ENCODE data around the gene USH2A.
"Not testable (repeated sequence)": the region's sequence is repeated elsewhere in the genome, so short reads cannot be mapped to it uniquely, and the experiment has no call there.

USH2A gene

GRCh38 chr1:216193839-216194443 lies 229.3 kb downstream of the USH2A start:
- peak; percentile 8 for DNase-seq

DNA sequence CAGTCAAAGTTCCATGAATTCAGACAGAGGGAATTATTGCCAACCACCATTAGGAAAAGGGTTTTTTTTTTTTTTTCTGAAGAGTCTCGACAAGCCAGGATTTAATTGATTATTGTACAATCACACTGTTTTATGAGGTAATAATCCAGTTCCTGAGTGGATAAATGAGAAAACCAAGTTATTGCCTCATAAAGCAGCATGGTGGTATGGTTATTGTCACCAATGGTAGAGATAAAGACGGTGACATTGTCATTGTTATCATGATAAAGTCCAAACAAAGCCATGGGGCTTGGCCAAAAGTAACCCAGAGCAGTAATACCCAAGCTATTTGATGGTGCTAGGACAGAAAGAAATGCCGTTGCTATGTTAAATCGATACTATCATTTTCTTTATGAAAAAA lies 232.8 kb downstream of the USH2A start:
- no peak for DNase-seq

DNA sequence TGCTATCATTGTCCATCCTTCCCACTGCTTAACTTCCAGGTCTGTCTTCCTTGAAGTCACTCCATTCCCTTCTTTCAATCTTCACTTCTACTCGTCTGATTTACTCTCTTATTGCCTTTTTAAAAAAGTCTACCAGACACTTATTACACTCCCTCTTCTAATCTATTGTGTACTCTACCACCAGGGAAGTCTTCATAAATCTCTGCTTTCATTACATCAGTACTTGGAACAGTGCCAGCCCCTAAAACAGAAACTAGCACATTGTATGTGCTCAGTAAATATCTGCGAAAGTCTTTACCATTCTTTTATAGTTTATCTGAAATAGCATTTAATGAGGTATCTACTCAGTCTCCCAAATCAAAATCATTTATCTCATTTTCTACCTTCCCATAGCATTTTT lies 236.4 kb downstream of the USH2A start:
- DNase-seq = no peak

GRCh38 chr1:216186141-216186540 lies 237.1 kb downstream of the USH2A start:
- no peak for DNase-seq

DNA sequence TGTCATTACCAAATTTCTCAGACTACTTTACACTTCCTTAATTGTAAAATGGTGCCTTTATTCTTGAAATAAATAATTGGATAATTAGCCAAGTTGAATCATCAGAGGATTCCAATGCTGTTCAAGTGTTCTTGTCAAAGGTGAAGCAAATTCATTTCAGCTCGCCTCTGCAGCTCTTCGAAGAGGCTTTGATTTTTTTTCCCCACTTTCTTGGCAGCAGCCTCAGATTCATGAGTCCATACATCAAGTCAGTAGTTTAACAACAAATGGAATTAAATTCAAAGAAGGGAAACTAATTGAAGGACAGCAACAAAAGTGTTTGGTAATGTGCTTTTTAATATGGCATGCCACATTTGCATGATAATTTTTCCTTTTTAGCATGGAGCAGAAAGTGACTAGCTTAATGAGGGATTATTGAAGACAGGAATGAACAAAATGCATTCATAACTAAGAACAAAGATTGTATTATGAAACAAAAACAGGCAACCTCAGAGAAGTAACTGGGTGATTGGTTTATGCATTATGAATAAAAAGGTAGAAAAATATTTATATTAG lies 239.0 kb downstream of the USH2A start:
- no peak for DNase-seq

DNA sequence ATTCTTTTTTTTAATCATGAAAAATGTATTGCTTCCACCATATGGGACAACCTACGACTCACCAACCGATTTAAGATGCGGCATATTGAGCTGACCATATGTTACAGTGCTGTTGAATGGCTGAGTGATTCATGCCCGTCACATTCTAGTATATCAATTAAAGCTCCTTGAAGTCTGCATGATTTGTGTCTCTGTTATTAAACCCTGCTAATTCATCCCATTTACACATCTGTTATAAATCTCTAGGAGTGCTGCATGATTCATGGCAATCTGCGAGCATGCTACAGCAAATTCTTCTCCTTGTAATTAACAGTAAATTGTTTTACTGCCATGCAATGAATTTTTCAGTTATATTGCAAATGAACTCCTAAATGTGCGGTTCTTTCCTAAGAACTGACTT lies 239.8 kb downstream of the USH2A start:
- DNase-seq = no peak

- no peak for DNase-seq
These were observed 240.2 kb downstream of the USH2A start for GRCh38 chr1:216183007-216183406.

- no peak for DNase-seq
These were observed 241.7 kb downstream of the USH2A start for GRCh38 chr1:216181590-216181989.

DNA sequence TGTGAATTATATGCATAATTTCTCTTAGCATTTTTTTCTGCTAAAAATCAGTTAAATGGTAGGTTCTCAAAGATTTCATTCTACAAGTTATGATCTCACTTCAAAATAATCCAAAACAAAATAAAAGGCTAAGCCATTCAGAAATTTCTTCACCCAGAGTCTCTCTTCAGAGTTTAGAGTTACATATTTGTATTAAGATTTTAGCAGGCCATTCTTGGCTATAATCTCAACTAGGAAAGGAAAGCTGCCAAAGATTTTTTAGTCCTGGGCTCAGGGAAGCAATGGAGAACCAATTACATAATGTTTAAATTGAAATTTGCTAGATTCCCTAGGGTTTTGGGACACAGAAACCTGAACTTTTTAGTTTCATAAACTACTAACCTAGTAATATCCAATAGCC lies 245.0 kb downstream of the USH2A start:
- no peak for DNase-seq

GRCh38 chr1:216176970-216177369 lies 246.3 kb downstream of the USH2A start:
- DNase-seq = no peak

DNA sequence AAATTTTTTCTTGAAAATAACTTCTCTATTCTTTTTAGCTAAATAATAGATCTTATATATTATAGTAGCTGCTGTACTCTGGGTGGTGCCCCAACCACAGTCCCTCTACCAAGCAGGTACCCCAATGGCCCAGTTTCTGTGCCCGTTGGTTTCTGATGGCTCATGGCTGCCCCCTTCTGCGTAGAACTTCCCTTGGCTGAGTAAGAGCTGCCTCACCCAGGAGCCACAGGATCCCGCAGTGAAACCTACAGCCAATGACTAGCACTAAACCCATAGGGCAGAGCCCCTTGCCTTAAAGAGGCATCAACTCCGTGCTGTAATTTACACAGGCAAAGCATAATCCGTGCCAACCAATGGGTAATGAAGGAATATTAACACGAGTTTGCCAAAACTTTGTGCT lies 247.5 kb downstream of the USH2A start:
- no peak for DNase-seq

DNA sequence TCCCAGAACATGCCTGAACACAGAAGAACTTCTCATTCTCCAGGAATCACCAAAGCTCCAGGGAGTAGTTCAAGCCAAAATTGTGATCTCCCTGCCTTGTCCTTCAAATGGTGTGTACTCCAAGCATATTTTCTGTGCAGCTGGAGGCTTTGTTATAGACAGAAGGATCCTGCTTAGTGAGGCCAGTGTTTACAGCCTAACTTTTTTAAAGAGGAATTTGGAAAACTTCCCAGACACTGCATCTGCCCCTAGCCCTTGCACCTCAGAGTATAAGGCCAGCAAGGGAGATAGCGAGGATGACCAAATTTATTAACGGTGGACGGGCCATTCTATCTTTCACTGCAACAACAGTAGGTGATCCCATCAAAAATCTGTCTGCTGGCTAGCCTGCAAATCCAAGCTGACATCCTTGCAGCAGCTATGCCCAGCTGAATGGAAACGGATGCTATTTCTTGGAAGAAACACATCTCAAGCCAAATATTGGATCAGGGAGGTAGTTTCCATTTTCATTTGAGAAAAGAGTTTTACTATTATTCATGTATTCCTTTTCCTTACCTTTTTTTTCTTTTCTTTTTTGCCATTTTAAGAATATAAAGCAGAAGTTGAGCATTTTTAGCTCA lies 249.8 kb downstream of the USH2A start:
- no peak for DNase-seq

- no peak for DNase-seq
These were observed 253.9 kb downstream of the USH2A start for GRCh38 chr1:216169351-216169750.

DNA sequence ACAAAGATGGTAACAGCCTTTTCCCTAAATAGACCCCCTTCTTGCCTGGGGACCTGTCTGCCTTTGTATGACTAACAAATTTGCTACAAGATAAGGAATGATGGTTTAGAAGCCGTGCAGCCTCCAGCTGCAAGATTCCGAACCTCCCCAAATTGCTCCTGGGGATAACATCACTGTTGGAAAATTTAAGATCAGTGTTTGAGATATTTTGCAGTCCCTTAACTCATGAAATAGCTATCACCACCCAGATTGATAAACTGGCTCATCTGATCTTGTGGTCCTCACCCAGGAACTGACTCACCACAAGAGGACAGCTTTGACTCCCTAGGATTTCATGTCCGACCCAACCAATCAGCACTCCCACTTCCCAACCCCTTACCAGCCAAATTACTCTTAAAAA lies 254.7 kb downstream of the USH2A start:
- DNase-seq = no peak

- DNase-seq = no peak
These were observed 269.2 kb downstream of the USH2A start for GRCh38 chr1:216154063-216154462.

- DNase-seq = no peak
These were observed 270.1 kb downstream of the USH2A start for GRCh38 chr1:216153130-216153529.

DNA sequence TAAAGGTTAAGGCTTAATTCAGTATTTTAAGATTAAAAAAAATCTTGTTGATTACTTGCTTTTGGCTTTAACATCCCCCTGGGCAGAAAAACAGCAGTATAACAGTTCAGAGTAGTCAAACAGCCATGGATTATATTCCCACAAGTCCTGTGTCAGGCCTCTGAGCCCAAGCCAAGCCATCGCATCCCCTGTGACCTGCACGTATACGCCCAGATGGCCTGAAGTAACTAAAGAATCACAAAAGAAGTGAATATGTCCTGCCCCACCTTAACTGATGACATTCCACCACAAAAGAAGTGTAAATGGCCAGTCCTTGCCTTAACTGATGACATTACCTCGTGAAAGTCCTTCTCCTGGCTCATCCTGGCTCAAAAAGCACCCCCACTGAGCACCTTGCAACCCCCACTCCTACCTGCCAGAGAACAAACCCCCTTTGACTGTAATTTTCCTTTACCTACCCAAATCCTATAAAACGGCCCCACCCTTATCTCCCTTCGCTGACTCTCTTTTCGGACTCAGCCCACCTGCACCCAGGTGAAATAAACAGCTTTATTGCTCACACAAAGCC lies 277.7 kb downstream of the USH2A start:
- not testable (repeated sequence) for DNase-seq

- DNase-seq = no peak
These were observed 278.4 kb downstream of the USH2A start for GRCh38 chr1:216144661-216145450.

DNA sequence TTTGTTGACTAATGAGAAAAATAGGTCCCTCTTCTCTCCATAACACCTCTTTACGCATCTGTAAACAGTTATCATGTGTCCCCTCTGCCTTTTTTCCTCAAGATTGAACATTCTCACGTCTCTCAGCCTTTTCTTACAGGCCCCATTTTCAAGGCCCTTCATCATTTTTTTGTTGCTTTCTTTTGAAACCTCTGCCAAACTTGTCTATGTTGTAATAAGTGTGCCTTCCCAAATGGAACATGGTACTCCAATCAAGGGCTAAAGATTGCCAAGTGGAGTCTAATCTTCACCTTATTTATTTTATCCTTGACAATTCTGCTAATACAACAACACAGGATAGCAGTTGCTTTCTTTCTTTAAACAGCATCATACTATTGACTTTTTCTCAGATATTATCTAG lies 280.3 kb downstream of the USH2A start:
- DNase-seq = no peak

DNA sequence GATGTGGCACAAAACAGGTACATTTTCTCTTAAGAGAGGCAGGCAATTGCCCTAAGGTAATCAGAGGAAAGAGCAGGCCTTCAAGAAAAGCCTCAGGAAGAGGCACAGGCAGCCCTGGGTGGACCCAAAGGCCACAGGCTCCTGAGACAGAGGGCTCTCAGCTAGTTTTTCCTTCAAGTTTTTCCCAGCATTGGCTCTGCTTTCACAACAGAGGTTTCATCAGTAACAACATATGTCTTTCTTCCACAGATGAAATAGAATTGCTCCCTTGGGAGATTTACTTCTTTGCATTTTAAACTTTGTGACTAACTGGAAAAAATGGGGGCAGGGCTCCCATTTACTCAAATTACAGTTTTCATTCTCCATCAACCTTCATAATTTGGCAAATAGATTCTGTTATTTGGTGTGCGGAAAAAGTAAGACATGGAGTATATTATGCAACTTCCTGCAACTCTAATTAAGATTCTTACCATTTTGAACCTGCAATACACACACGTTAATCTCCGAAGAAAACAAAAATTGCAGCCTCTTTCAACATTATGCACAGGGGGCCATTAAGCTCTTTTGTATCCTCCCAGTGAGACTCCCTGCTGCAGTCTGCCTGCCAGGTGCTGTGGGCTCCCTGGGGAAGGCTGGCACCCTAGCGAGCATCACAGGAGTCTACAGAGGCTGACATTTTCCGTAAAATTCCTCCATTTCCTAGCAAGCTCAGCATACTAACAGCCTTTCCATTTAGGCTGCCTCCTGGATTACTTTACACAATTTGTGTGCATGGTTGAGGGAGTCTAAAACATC lies 282.3 kb downstream of the USH2A start:
- peak; percentile 21 for DNase-seq

GRCh38 chr1:216124192-216124781 lies 299.0 kb downstream of the USH2A start:
- no peak for DNase-seq

DNA sequence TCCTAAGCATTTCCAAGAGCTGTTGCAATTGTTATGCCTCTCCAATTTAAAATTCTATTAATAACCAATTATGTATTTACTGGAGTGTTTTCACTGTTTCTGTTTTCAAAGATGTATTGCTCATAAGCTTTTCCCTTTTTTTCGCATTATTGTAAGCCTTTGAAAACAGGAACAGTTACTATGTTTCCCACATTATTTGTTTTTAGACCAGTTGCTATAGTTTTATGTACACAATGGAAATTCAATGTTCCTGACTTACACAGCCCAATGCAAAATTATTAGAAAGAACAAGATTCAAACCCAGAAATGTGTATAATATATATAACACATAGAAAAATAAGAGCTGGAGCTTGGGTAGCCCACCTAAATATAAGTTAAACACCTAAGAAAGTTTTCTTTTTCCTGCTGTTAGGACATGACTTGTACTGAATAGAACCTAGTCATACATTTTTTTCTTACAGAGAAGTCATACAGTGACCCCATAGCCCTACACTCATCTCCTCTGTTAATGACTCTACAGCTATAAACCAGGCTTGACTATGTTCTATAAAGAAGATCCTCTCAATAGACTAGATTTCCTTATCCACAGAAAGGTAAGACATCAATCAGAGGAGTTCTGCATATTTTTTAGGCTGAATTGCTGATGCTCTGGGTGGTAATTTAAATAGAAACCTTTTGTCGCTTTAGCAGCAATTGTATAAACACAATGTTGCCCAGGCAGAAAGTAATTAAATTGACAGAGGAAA lies 299.6 kb downstream of the USH2A start:
- no peak for DNase-seq

Measured in NCI-H1092 treated with DMSO at 0.1 percent for 48 hours (cell line).